ENCODE data around the gene RAB30.

The RAB30 gene

GRCh38 chr11:83092488-83093384 lies 21.0 kb upstream of the RAB30 start (continued):
- TF ChIP-seq ZNF140 (tag by site-specific recombination; IDR thresholded peaks at IDR 0.05), result no peak

DNA sequence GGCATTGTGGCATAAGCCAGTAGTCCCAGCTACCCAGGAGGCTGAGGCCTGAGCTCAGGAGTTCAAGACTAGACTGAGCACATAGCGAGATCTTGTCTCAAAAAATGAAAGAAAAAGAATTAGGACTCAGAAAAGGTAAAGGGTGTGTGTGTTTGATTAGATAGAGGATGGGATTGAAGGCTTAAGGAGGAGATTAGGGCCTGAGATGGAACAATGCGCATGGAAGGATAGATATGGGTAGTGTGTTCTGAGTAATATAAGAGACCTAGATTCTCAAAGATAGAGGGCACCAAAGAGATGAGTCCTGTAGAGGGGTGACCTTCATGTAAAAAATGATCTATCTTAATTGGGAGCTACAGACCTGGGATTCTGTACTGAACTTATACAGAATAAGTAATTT lies 17.3 kb upstream of the RAB30 start:
- no peaks in the 10 kb centered on the region for H3K9me3 ChIP-seq (ENCODE audit: control insufficient read depth, insufficient read depth, low read depth, low read length)
- H3K27ac ChIP-seq (ENCODE audit: extremely low read depth, low read depth, low read length), result no peak overlapping the region
- ChIA-PET POLR2A (interaction anchor here (0.5 to 3.1 kb wide), 3 partner anchors 68 to 187 kb away, joined by 4 to 10 read pairs (median 4); partner anchors contain the start of genes DDIAS and PCF11), CTCF (interaction anchor here (0.6 to 2.0 kb wide), 7 partner anchors 22 to 370 kb away, joined by 3 to 7 read pairs (median 4); no protein-coding TSS in a partner anchor)
- no peak for TF ChIP-seq ZNF514 (tag by site-specific recombination; IDR thresholded peaks at IDR 0.05)
- TF ChIP-seq, protein P1, sequence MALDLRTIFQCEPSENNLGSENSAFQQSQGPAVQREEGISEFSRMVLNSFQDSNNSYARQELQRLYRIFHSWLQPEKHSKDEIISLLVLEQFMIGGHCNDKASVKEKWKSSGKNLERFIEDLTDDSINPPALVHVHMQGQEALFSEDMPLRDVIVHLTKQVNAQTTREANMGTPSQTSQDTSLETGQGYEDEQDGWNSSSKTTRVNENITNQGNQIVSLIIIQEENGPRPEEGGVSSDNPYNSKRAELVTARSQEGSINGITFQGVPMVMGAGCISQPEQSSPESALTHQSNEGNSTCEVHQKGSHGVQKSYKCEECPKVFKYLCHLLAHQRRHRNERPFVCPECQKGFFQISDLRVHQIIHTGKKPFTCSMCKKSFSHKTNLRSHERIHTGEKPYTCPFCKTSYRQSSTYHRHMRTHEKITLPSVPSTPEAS (tag by site-specific recombination; IDR thresholded peaks at IDR 0.05), result no peak
- TF ChIP-seq, protein P2, sequence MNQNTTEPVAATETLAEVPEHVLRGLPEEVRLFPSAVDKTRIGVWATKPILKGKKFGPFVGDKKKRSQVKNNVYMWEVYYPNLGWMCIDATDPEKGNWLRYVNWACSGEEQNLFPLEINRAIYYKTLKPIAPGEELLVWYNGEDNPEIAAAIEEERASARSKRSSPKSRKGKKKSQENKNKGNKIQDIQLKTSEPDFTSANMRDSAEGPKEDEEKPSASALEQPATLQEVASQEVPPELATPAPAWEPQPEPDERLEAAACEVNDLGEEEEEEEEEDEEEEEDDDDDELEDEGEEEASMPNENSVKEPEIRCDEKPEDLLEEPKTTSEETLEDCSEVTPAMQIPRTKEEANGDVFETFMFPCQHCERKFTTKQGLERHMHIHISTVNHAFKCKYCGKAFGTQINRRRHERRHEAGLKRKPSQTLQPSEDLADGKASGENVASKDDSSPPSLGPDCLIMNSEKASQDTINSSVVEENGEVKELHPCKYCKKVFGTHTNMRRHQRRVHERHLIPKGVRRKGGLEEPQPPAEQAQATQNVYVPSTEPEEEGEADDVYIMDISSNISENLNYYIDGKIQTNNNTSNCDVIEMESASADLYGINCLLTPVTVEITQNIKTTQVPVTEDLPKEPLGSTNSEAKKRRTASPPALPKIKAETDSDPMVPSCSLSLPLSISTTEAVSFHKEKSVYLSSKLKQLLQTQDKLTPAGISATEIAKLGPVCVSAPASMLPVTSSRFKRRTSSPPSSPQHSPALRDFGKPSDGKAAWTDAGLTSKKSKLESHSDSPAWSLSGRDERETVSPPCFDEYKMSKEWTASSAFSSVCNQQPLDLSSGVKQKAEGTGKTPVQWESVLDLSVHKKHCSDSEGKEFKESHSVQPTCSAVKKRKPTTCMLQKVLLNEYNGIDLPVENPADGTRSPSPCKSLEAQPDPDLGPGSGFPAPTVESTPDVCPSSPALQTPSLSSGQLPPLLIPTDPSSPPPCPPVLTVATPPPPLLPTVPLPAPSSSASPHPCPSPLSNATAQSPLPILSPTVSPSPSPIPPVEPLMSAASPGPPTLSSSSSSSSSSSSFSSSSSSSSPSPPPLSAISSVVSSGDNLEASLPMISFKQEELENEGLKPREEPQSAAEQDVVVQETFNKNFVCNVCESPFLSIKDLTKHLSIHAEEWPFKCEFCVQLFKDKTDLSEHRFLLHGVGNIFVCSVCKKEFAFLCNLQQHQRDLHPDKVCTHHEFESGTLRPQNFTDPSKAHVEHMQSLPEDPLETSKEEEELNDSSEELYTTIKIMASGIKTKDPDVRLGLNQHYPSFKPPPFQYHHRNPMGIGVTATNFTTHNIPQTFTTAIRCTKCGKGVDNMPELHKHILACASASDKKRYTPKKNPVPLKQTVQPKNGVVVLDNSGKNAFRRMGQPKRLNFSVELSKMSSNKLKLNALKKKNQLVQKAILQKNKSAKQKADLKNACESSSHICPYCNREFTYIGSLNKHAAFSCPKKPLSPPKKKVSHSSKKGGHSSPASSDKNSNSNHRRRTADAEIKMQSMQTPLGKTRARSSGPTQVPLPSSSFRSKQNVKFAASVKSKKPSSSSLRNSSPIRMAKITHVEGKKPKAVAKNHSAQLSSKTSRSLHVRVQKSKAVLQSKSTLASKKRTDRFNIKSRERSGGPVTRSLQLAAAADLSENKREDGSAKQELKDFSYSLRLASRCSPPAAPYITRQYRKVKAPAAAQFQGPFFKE (tag by site-specific recombination; IDR thresholded peaks at IDR 0.05; ENCODE audit: borderline replicate concordance), result no peak
- TF ChIP-seq, protein P3, sequence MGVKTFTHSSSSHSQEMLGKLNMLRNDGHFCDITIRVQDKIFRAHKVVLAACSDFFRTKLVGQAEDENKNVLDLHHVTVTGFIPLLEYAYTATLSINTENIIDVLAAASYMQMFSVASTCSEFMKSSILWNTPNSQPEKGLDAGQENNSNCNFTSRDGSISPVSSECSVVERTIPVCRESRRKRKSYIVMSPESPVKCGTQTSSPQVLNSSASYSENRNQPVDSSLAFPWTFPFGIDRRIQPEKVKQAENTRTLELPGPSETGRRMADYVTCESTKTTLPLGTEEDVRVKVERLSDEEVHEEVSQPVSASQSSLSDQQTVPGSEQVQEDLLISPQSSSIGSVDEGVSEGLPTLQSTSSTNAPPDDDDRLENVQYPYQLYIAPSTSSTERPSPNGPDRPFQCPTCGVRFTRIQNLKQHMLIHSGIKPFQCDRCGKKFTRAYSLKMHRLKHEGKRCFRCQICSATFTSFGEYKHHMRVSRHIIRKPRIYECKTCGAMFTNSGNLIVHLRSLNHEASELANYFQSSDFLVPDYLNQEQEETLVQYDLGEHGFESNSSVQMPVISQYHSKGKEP (tag by site-specific recombination; IDR thresholded peaks at IDR 0.05), result no peak
- TF ChIP-seq ZNF664 (tag by site-specific recombination; IDR thresholded peaks at IDR 0.05), result no peak
- H3K4me3 ChIP-seq (ENCODE audit: low read depth, low read length), result no peak overlapping the region
- 0 out of 2 replicates have a peak, but pooled peaks cover 3% of the 10 kb centered on the region for H3K4me1 ChIP-seq (ENCODE audit: control insufficient read depth, insufficient read depth, low read length)
- no peaks in the 10 kb centered on the region for H3K36me3 ChIP-seq (ENCODE audit: control insufficient read depth in 2 of 2, insufficient read depth in 1 of 2, low read length in 2 of 2)

DNA sequence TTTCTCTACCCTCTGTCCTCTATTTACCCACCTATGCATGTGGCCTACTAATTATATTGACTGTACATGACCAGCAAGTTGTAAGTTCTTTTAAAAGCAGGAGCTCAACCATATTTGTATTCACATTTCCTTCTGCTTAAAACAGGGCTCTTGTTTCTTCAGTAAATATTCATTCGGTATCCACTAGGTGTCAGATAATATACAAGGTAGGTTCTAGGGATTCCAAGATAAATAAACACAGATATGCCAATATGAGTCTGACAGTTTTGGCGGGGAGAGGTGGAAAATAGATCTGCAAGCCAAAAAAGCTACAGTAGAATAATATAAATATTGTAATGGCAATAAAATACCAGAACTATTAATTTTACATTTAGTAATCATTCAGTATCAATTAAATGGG lies 15.3 kb upstream of the RAB30 start:
- H3K4me1 ChIP-seq (ENCODE audit: control insufficient read depth, insufficient read depth, low read length), result 0 out of 2 replicates have a peak, but pooled peaks cover 3% of the 10 kb centered on the region
- H3K9me3 ChIP-seq (ENCODE audit: control insufficient read depth, insufficient read depth, low read depth, low read length), result no peaks in the 10 kb centered on the region
- POLR2A ChIA-PET, result interaction anchor here (1.1 to 3.1 kb wide), 4 partner anchors 12 to 93 kb away, joined by 4 to 18 read pairs (median 6); partner anchors contain the start of genes PCF11 and RAB30
- peaks cover 0 to 4% of the 10 kb centered on the region in 2 experiments; a peak in 1 of 3 replicates for H3K36me3 ChIP-seq (ENCODE audit: control insufficient read depth in 2 of 2, insufficient read depth in 1 of 2, low read length in 2 of 2)
- CTCF ChIA-PET, result interaction anchor here (0.5 to 1.3 kb wide), 6 partner anchors 40 to 237 kb away, joined by 3 to 7 read pairs (median 3); no protein-coding TSS in a partner anchor
- TF ChIP-seq ZBTB20 (tag by site-specific recombination; IDR thresholded peaks at IDR 0.05) (no peak), CTCF (tag by site-specific recombination; IDR thresholded peaks at IDR 0.05) (peak; percentile 30; the same call in 1 of the 2 replicates), ZNF654 (tag by site-specific recombination; IDR thresholded peaks at IDR 0.05; ENCODE audit: low read depth) (peak; percentile 24), TCF7L2 (IDR thresholded peaks at IDR 0.05; ENCODE audit: borderline replicate concordance, low read depth, low read length) (no peak), ZBTB10 (tag by site-specific recombination; IDR thresholded peaks at IDR 0.05) (no peak), ZNF621 (tag by site-specific recombination; IDR thresholded peaks at IDR 0.05) (no peak)
- TF ChIP-seq, protein P4, sequence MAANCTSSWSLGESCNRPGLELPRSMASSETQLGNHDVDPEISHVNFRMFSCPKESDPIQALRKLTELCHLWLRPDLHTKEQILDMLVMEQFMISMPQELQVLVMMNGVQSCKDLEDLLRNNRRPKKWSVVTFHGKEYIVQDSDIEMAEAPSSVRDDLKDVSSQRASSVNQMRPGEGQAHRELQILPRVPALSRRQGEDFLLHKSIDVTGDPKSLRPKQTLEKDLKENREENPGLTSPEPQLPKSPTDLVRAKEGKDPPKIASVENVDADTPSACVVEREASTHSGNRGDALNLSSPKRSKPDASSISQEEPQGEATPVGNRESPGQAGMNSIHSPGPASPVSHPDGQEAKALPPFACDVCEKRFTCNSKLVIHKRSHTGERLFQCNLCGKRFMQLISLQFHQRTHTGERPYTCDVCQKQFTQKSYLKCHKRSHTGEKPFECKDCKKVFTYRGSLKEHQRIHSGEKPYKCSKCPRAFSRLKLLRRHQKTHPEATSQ (tag by site-specific recombination; IDR thresholded peaks at IDR 0.05), result no peak
- H3K4me3 ChIP-seq (ENCODE audit: low read depth, low read length), result no peak overlapping the region
- H3K27ac ChIP-seq (ENCODE audit: extremely low read depth, low read depth, low read length), result no peak overlapping the region
